Smooth muscle cell (in vitro differentiated cells): ENCODE data around the gene TPM2. TPM values are rescaled to one million over a fixed set of nuclear protein-coding genes. Genes with fewer than 3 reads are reported as not detected.
"Not testable (repeated sequence)": the region's sequence is repeated elsewhere in the genome, so short reads cannot be mapped to it uniquely, and the experiment has no call there.

Source experiments
- DNase-seq: peaks from one replicate; lab custom pipeline; 2025; ENCODE audit not compliant: unreplicated experiment; lab: John Stamatoyannopoulos, UW
- H2AFZ ChIP-seq: fragments of 200-600 bp; sonication (generic); 2 replicates; pipeline ENCODE4 v1.6.0; 2016; ENCODE audit warnings: antibody characterized with exemption, low read depth, mild to moderate bottlenecking
- H3F3A ChIP-seq: fragments of 200-600 bp; sonication (generic); 2 replicates; pipeline ENCODE4 v1.6.0; 2017; ENCODE audit warnings: antibody characterized with exemption, low read depth
- H3K27ac ChIP-seq: fragments of 200-600 bp; sonication (generic); 2 replicates; pipeline ENCODE4 v1.5.1; 2016; ENCODE audit warnings: low read depth, mild to moderate bottlenecking
- H3K27me3 ChIP-seq: fragments of 200-600 bp; sonication (generic); 2 replicates; pipeline ENCODE4 v1.6.1; 2016; ENCODE audit warnings: low read depth, mild to moderate bottlenecking
- H3K36me3 ChIP-seq: fragments of 200-600 bp; sonication (generic); 2 replicates; pipeline ENCODE4 v1.5.1; 2016; ENCODE audit warnings: low read depth
- H3K4me1 ChIP-seq: fragments of 200-600 bp; sonication (generic); 2 replicates; pipeline ENCODE4 v1.5.1; 2016; ENCODE audit warnings: low read depth
- H3K4me2 ChIP-seq: fragments of 200-600 bp; sonication (generic); 2 replicates; pipeline ENCODE4 v1.6.0; 2016; ENCODE audit warnings: mild to moderate bottlenecking
- H3K4me3 ChIP-seq: fragments of 200-600 bp; sonication (generic); 2 replicates; pipeline ENCODE4 v1.5.1; 2016; ENCODE audit warnings: mild to moderate bottlenecking
- H3K79me2 ChIP-seq: fragments of 200-600 bp; sonication (generic); 2 replicates; pipeline ENCODE4 v1.6.0; 2016; ENCODE audit warnings: low read depth, mild to moderate bottlenecking
- H3K9ac ChIP-seq: fragments of 200-600 bp; sonication (generic); 2 replicates; pipeline ENCODE4 v1.6.0; 2016; ENCODE audit warnings: low read depth
- H3K9me3 ChIP-seq: fragments of 200-600 bp; sonication (generic); replicated peaks from 2 replicates; pipeline ENCODE4 v1.5.1; 2016; ENCODE audit warnings: low read depth
- H4K20me1 ChIP-seq: fragments of 200-600 bp; sonication (generic); 2 replicates; pipeline ENCODE4 v1.6.0; 2016; ENCODE audit warnings: low read depth
- CTCF ChIP-seq: fragments of 200-600 bp; sonication (generic); IDR thresholded peaks from 2 replicates; pipeline ENCODE4 v1.5.1; 2017; ENCODE audit warnings: borderline replicate concordance, mild to moderate bottlenecking, antibody characterized with exemption; ENCODE audit not compliant: insufficient read depth, poor library complexity, severe bottlenecking
- WGBS: methylation state at CpG from one replicate; pipeline ENCODE4 v1.1.7; 2016; ENCODE audit warnings: low lambda C conversion rate; 5-methylcytosine and 5-hydroxymethylcytosine counted together
- polyA plus RNA-seq: library from polyadenylated mRNA; unstranded; fragments of >200 nt; fragmentation: Nextera tagmentation; extraction: Ambion mirVana; gene quantifications from 2 replicates; pipeline ENCODE4 v1.2.1, GENCODE V29; 2016
- total RNA-seq: library from RNA; depleted of rRNA; stranded (reverse); fragments of >200 nt; gene quantifications from 2 replicates; pipeline ENCODE4 v1.2.3, GENCODE V29; 2014

The TPM2 gene
- total and polyA plus RNA-seq, 2 experiments from 2014 or later, result 925 to 2,131 TPM

- Histone ChIP-seq H3K9ac (no peak overlapping the region), H3K79me2 (no peaks in the 10 kb centered on the region), H3F3A (no peaks in the 10 kb centered on the region), H4K20me1 (no peaks in the 10 kb centered on the region), H3K4me1 (no peaks in the 10 kb centered on the region), H3K4me3 (no peak overlapping the region), H3K27ac (no peak overlapping the region), H2AFZ (no peak overlapping the region), H3K9me3 (no peaks in the 10 kb centered on the region), H3K36me3 (no peaks in the 10 kb centered on the region), H3K27me3 (no peaks in the 10 kb centered on the region), H3K4me2 (no peak overlapping the region)
- WGBS, result 96% methylated on average over 1 of the region's 1 CpG
- no peak for TF ChIP-seq CTCF
- DNase-seq, result no peak
These were observed 50.1 kb downstream of the TPM2 start for GRCh38 chr9:35639631-35640030.

GRCh38 chr9:35639225-35639624 is 50.5 kb downstream of the TPM2 start:
- not testable (repeated sequence) for H2AFZ ChIP-seq, H3K4me1 ChIP-seq, H3K27me3 ChIP-seq, H3K4me3 ChIP-seq, H3K4me2 ChIP-seq, H3K9ac ChIP-seq, H3K9me3 ChIP-seq, H3F3A ChIP-seq, H4K20me1 ChIP-seq, H3K36me3 ChIP-seq, DNase-seq, H3K27ac ChIP-seq, H3K79me2 ChIP-seq
- WGBS, result 91% methylated on average over 1 of the region's 1 CpG

- H3K79me2 ChIP-seq, H3K9me3 ChIP-seq, DNase-seq, H4K20me1 ChIP-seq, H3F3A ChIP-seq, H2AFZ ChIP-seq, H3K9ac ChIP-seq, H3K4me2 ChIP-seq, H3K27me3 ChIP-seq, H3K4me3 ChIP-seq, H3K4me1 ChIP-seq, H3K36me3 ChIP-seq, H3K27ac ChIP-seq: not testable (repeated sequence)
- 96% methylated on average over 7 of the region's 8 CpGs for WGBS
These were observed 51.0 kb downstream of the TPM2 start for GRCh38 chr9:35638751-35639150.

GRCh38 chr9:35637427-35637955 is 52.2 kb downstream of the TPM2 start:
- H3K79me2 ChIP-seq, H3K9me3 ChIP-seq, H3K4me2 ChIP-seq, H3K27me3 ChIP-seq, H3K27ac ChIP-seq, H4K20me1 ChIP-seq, H3K4me1 ChIP-seq, DNase-seq, H2AFZ ChIP-seq, H3K36me3 ChIP-seq, H3K4me3 ChIP-seq, H3F3A ChIP-seq, H3K9ac ChIP-seq: not testable (repeated sequence)
- 91% methylated on average over 9 of the region's 9 CpGs for WGBS

GRCh38 chr9:35636877-35637246 is 52.9 kb downstream of the TPM2 start:
- H3K79me2 ChIP-seq, H3K9ac ChIP-seq, H3K36me3 ChIP-seq, H3K4me1 ChIP-seq, H3K27me3 ChIP-seq, H3F3A ChIP-seq, H3K9me3 ChIP-seq, H3K4me2 ChIP-seq, H2AFZ ChIP-seq, DNase-seq, H4K20me1 ChIP-seq, H3K4me3 ChIP-seq, H3K27ac ChIP-seq: not testable (repeated sequence)
- 88% methylated on average over 6 of the region's 6 CpGs for WGBS
